ENCODE measurements around the gene MCUR1.
A peak's percentile ranks its signal among the peaks of the same experiment; 100 is the strongest.
"Not testable (repeated sequence)": the region's sequence is repeated elsewhere in the genome, so short reads cannot be mapped to it uniquely, and the experiment has no call there.

The MCUR1 gene, protein sequence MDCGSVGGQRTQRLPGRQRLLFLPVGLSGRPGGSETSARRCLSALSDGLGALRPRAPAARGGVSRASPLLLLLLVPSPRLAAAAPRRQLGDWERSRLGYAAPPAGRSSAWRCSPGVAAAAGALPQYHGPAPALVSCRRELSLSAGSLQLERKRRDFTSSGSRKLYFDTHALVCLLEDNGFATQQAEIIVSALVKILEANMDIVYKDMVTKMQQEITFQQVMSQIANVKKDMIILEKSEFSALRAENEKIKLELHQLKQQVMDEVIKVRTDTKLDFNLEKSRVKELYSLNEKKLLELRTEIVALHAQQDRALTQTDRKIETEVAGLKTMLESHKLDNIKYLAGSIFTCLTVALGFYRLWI

DNA sequence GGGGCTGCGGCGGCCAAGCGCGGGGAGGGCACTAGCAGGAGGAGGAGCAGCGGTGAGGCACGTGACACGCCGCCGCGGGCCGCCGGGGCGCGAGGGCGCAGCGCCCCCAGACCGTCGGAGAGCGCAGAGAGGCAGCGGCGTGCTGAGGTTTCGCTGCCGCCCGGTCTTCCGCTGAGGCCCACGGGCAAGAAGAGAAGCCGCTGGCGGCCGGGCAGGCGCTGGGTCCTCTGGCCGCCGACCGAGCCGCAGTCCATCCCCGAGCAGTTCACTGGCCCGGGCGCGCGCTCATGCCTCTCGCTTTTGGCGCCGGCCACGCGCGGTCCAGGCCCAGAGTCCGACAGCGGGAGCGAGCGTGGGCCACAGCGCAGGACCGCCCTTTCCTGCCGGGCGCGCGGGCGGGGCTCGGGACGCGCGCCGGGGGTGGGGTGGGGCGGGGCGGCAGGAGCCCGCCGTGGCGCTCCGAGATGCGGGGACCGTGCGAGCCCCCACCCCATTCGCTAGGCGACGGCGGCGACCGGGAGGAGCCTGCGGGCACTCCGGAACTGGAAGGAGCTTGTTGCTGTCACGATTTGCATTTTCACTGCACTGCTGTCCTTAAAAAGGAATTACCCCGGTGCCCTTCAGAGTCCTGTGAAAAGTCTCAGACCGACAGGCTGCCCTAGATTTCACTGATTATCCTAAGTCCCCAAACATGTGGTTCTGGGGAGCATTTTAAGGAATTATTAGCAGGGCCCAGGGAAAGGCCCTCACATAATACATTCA is at the start of gene MCUR1:
Gene MCUR1, minus strand, starts transcription at position 382 of the 762 bp plus-strand sequence. Its CDS starts 128 bp downstream, at position 254.
- peak; percentile 72 for DNase-seq (ENCODE audit: low read depth)

DNA sequence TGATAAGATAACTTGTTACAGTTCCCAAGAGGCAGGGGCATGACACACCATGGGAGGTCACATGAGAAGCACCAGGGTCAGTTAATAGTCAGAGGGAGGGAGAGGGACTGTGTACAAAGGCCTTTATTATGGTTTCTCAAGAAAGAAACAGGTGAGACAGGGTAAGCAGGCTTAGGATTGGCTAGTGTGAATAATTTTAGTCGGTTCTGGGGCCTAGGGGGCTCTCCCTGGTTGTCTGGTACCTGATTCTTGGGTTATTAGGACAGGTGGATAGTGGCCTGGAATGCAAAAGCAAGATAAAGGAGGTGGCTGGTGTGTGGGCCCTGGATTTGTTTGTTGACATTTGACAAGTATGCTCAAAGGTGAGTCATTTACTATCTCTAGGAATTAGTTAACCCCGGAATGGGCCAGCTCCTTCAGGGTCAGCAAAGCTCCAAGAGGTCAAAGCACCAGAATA is 49.4 kb upstream of the MCUR1 start:
- DNase-seq (ENCODE audit: low read depth), result no peak

DNA sequence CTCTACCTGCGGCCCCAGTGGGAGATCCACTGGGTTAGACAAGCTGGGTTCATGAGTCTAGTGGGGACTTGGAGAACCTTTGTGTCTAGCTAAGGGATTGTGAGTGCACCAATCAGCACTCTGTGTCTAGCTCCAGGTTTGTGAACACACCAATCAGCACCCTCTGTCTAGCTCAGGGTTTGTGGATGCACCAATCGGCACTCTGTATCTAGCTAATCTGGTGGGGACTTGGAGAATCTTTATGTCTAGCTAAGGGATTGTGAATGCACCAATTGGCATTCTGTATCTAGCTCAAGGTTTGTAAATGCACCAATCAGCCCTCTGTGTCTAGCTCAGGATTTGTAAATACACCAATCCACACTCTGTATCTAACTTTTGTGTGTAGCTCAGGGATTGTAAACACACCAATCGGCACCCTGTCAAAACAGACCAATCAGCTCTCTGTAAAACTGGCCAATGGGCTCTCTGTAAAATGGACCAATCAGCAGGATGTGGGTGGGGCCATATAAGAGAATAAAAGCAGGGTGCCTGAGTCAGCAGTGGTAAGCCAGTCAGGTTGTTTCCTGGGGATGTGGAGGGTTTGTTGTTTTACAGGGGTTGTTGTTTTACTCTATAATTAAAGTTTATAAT is 46.3 kb upstream of the MCUR1 start:
- DNase-seq (ENCODE audit: low read depth), result not testable (repeated sequence)

DNA sequence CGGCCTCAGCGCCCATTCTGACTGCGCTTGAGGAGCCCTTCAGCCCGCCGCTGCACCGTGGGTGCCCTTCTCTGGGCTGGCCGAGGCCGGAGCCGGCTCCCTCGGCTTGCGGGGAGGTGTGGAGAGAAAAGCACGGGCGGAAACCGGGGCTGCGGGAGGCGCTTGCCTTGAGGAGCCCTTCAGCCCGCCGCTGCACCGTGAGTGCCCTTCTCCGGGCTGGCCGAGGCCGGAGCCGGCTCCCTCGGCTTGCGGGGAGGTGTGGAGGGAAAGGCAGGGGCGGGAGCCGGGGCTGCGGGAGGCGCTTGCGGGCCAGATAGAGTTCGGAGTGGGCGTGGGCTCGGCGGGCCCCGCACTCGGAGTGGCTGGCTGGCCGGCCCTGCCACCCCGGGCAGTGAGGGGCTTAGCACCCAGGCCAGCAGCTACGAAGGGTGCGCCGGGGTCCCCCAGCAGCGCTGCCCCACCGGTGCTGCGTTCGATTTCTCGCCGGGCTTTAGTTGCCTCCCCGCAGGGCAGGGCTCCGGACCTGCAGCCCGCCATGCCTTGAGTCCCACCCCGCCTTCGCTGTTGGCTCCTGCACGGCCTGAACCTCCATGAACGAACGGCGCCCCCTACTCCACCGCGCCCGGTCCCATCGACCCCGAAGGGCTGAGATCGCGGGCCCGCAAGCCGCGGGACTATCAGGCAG is 45.7 kb upstream of the MCUR1 start:
- no peak for DNase-seq (ENCODE audit: low read depth)

DNA sequence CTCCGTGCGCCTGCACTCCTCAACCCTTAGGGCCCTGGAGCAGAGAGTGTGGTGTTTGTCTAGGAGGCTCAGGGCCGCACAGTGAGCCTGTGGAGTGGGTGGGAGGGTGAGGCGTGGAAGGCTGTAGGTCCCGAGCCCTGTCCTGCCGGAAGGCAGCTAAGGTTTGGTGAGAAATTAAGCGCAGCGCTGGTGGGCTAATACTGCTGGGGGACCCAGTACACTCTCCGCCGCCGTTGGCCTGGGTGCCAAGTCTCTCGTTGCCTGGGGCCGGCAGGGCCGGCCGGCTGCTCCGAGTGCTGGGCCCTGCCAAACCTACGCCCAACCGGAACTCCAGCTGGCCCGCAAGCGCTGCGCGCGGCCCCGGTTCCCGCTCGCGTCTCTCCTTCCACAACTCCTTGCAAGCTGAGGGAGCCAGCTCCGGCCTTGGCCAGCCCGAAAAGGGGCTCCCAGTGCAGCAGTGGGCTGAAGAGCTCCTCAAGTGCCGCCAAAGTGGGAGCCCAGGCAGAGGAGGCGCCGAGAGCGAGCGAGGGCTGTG is 40.4 kb upstream of the MCUR1 start:
- DNase-seq (ENCODE audit: low read depth), result no peak

DNA sequence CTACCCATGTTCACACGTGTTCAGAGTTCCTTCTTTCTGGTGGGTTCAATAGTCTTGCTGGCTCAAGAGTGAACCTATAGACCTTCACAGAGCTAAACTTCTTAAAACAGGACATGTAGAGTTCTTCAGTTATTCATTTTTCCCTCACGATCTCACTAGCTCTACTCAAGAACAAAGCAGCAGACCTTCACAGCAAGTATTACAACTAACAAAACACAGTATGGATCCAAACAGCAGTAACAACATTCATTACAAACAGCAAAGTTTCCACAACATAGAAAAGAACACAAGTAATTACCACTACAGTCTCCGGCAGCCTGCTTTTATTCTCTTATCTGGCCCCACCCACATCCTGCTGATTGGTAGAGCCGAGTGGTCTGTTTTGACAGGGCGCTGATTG is 39.5 kb upstream of the MCUR1 start:
- DNase-seq (ENCODE audit: low read depth), result no peak

DNA sequence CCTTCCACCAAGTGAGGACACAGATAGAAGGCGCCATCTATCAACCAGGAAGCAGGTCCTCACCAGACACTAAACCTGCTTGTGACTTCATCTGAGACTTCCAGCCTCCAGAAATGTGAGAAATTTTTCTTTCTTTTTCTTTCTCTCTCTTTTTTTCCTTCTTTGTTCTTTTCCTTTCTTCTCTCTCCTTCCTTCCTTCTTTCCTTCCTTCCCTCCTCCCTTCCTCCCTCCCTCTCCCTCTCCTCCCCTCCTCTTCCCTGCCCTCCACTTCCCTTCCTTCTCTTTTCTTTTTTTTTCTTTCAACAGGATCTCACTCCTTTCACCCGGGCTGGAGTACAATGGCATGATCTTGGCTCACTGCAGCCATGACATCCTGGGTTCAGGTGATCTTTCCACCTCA is 37.4 kb upstream of the MCUR1 start:
- DNase-seq (ENCODE audit: low read depth), result no peak

DNA sequence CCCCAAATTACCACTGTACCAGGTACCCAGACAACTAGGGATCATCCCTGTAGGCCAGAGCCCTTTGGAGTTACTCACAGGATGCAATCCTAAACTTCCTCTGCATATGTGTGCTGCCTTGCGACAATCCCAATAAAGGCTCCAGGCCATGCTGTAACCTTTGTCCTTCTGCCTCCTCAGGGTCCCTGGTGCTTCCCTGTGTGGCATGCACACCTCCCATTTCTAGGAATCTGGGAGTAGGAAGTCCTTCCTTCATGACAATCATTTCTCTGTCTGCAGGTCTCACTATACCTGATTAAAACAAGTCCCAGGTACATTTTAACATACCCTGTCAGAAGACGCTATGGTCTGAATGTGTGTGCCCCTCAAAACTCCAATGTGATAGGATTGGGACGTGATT is 37.0 kb upstream of the MCUR1 start:
- no peak for DNase-seq (ENCODE audit: low read depth)

DNA sequence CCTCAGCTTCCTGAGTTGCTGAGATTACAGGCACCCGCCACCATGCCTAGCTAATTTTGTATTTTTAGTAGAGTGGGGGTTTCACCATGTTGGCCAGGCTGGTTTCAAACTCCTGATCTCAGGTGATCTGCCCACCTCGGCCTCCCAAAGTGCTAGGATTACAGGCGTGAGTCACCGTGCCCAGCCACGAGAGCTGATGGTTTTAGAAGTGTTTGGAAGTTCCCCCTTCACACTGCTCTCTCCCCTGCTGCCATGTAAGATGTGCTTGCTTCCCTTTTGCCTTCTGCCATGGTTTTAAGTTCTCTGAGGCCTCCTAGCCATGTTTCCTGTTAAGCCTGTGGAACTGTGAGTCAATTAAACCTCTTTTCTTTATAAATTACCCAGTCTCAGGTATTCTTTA is 36.3 kb upstream of the MCUR1 start:
- not testable (repeated sequence) for DNase-seq (ENCODE audit: low read depth)

DNA sequence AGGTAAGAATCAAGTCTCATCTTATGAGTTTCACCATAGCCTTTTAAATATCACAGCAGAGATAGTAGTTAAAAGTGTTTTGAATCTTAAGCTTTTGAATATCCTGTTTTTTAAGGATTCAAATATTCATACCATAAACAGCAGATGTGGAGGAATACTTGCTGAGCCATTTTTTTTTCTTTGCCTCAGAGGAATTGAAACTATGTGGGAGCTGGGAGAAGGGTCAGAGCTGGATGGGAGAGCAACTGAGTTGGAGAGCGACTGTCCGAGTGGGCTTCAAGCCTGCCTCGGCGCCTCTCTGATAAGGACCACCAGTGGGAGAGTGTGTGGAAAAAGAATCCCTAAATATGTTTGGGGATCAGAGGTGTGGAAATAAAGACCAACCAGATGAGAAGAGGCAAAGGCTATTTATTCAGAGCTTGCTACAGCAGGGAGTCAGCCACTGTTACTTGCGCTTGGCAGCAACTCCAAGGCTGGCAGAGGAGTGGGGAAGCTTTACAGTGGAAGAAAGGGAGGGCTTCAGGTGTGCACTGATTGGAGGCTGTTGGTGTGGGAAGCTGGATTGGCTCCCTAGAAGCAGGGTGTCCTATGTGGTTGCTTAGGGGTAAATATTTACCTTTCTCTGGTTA is 34.3 kb upstream of the MCUR1 start:
- no peak for DNase-seq (ENCODE audit: low read depth)

DNA sequence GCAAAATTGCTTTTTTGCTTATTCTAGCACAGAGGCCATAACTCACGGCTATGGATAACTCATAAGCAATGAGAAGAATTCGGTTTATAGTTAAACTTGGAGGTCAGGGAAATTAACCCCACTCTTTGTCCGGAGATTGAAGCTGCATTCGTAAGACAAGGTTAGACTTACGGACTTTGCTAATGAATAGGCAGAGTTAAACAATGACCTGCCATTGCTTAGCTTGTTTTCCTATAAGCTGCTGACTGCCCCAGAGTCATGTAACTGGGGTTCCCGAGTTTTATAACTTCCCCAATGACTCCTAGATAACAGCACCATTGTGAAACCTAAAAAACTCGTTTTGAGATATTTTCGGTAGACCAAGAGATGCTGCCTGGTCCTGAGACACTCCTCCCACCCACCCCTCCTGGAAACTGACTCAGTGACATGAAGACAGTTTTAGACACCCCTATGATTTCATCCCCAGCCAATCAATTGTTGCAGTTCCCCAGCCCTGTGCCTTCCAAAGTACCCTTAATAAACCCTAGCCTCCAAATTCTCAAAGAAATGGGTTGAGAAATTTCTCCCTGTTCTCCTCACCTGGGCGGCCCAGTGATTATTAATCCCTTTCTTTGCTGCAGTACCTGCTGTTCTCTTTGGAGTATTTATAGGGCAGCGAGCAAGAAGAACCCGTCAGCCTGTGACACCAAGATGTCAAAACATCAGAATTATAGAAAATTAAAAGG is 33.1 kb upstream of the MCUR1 start:
- no peak for DNase-seq (ENCODE audit: low read depth)

DNA sequence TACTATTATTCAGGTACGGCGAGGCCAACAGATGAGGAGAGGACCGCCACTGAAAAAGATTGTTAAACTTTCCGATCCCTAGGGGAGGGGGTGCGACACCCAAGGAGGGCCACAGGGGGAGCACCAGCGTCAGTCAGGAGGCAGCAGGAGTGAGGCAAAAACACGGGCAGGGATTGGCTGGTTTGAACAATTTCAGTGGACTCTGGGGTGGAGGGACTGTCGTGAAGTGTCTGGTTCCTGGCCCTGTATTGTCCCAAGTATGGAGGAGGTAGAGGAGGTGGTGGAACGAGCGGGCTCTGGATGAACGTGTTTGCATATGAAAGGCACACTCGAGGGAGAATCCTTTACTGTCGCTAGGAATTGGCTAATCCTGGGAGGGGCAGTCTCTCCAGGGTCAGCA is 32.5 kb upstream of the MCUR1 start:
- no peak for DNase-seq (ENCODE audit: low read depth)

DNA sequence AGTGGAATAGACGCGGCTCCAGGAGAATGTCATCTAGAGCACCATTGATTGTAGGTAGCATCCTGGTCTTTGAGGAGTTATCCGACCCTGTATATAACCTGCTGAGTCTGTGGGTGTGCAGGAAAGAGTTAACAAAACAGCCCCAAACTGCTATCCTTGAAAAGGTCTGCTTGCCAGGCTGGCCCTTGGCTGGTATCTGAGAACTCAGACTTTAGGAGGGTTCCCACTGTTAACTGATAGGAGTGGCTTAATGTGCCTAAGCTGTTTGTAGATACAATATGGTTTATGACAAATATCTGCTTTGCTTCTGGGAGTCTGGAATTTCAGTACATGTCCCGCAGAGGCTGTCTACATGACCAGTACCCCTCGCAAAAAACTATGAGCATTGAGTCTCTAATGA is 27.6 kb upstream of the MCUR1 start:
- DNase-seq (ENCODE audit: low read depth), result no peak

DNA sequence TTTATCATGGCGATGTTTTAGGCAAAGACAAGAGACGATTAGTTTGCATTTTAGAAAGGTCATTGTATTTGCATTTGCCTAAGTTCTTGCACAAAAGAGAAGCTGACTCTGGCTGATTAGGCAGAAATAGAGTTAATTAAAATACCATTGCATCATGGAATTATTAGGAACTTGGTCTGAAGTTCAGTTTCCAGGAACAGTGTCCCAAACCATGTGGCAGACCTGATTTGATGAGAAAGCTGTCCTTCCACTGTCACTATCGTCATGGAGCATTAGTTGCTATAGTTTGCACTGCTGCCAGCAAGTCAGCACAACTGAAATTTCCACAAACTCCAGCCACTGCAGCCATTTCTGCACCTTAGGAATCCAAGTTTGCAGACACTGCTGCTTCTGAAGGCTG is 24.3 kb upstream of the MCUR1 start:
- no peak for DNase-seq (ENCODE audit: low read depth)

DNA sequence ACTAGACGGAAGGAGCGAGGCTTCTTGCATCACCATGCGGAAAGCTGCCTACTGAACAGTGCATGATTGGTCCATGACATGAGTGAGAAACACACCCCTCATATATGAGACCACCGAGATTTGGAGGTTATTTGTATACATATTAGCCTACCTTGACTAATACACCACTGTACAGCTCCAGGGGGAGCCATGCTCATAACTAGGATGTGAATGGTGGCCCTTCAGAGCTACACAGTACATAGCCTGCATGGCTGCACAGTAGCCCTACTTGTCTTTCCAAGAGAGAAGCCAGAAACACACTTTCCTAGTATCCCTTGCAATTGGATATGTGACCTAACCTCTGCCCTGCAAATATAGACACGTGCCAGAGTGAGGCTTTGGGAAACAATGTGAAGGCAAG is 21.8 kb upstream of the MCUR1 start:
- no peak for DNase-seq (ENCODE audit: low read depth)

DNA sequence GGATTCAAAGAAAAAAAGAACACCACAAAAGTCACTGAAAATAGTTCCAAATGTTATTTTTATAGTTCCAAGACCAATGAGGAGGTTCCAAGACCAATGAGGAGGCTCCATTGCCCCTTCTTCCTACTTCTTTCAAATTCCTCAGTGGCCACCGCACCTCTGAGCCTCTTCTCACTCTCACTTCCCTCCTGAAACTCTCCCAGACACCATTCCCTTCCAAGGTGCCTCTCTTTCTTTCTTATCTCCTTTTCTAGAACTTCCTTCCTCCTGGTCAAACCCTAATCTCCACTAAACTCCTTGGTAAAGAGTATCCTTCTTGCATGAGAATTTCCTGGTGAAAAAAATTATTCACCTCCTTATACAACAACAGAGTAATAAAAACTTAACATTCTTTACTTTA is 20.4 kb upstream of the MCUR1 start:
- DNase-seq (ENCODE audit: low read depth), result no peak

DNA sequence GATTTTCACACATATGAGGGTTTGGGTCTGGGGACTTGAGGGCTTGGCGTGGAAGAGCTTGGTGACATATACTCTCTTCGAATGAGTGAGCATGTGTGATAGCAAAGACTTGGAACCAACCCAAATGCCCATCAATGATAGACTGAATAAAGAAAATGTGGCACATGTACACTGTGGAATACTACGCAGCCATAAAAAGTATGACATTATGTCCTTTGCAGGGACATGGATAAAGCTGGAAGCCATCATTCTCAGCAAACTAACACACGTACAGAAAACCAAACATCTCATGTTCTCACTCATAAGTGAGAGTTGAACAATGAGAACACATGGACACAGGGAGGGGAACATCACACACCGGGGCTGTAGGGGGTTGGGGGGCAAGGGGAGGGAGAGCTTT is 19.7 kb upstream of the MCUR1 start:
- not testable (repeated sequence) for DNase-seq (ENCODE audit: low read depth)

DNA sequence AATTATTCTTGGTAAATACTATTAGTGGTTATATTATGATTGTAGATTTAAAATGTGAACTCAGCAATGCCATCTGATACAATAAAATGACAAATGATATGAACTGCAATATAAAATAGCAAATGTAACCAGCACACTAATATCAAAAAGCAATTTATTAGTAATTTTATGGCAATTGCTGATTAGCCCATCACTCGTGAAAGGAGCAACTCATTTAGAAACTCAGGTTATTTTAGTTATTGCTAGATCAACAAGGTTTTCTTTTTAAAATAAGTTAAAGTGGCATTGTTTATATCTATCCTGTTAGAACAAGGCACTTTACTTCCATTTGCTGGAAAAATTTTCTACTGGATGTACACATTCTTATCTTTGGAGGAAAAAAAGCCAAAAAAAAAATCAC is 18.4 kb upstream of the MCUR1 start:
- no peak for DNase-seq (ENCODE audit: low read depth)

DNA sequence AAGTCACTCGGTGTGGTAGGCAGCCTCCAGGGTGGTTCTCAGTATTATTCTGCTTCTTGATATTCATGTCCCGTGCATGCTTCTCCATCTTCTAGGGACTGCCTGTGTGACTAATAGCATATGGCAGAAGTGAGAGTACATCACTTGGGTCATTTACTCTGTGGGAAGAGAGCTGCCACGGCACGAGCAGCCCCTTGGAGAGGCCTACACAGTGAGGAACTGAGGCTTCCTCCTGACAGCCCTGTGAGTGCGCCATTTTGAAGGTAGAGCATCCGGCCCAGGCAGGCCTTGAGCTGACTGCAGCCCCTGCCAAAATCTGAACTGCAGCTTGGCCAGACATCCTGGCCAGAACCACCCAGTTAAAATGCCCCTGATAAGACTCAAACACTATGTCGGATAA is 17.3 kb upstream of the MCUR1 start:
- DNase-seq (ENCODE audit: low read depth), result no peak

DNA sequence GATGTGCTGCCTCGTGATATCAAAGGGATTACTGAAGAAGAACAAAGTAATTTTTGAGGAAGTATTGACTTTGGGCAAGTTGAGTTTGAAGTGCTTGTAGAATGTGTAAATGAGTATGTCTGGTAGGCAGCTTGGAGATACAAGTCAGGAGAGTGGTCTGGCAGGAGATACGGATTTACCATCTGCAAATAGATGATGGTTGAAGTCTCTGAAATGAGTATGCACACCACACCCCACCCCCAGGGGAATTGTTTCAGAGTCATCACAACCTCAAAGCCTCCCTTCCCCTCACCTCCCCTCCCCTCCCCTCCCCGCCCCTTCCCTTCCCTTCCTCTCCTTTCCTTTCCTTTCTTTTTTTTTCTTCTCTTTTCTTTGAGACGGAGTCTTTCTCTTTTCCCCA is 16.4 kb upstream of the MCUR1 start:
- DNase-seq (ENCODE audit: low read depth), result no peak

DNA sequence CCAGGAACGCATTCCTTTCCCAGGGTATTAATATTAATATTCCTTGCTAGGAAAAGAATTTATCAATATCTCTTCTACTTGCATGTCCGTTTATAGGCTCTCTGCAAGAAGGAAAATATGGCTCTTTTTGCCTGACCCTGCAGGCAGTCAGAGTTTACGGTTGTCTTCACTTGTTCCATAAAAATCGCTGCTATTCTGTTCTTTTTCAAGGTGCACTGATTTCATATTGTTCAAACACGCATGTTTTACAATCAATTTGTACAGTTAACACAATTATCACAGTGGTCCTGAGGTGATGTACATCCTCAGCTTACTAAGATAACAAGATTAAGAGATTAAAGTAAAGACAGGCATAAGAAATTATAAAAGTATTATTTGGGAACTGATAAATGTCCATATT is 15.1 kb upstream of the MCUR1 start:
- DNase-seq (ENCODE audit: low read depth), result not testable (repeated sequence)

Data from stimulated activated CD4-positive, alpha-beta T cell treated with anti-CD3 and anti-CD28 coated beads, Interleukin-2, amount 100 ng/mL, for 4 hours (primary cell).